ENCODE results near the gene EXOC3L2. TPM values are rescaled to one million over a fixed set of nuclear protein-coding genes. Genes with fewer than 3 reads are reported as not detected.

EXOC3L2 gene
- total and polyA plus RNA-seq, 10 of the 15 experiments (the other 5 are each of a cell fraction or from before 2014, with no cell fraction given): not detected

- no peak for DNase-seq (ENCODE audit: low read depth, low spot score)
- CTCF ChIA-PET: no interaction called here
Observed at GRCh38 chr19:45238556-45238955, 6.7 kb downstream of the EXOC3L2 start.

GRCh38 chr19:45235485-45235884 lies 9.7 kb downstream of the EXOC3L2 start:
- Histone ChIP-seq H3K36me3 (ENCODE audit: control insufficient read depth in 2 of 2, insufficient read depth in 2 of 2, low read length in 1 of 2) (no peaks in the 10 kb centered on the region), H3K79me2 (ENCODE audit: control insufficient read depth, insufficient read depth, low read length) (no peaks in the 10 kb centered on the region), H3K9me3 (replicated peaks; ENCODE audit: control insufficient read depth, insufficient read depth, low read length) (no peaks in the 10 kb centered on the region), H2AFZ (ENCODE audit: control insufficient read depth, low read depth, low read length) (no peak overlapping the region), H3K9ac (ENCODE audit: control insufficient read depth, insufficient read depth, low read length) (no peak overlapping the region), H3K4me3 (no peak overlapping the region), H4K20me1 (ENCODE audit: control insufficient read depth, insufficient read depth) (no peaks in the 10 kb centered on the region), H3K27ac (ENCODE audit: control insufficient read depth, insufficient read depth) (no peak overlapping the region), H3K4me1 (ENCODE audit: control insufficient read depth, insufficient read depth, low read length) (no peaks in the 10 kb centered on the region), H3K4me2 (ENCODE audit: control insufficient read depth, insufficient read depth) (no peak overlapping the region), H3K27me3 (replicated peaks in 1 of 2; ENCODE audit: control insufficient read depth in 2 of 2, insufficient read depth in 2 of 2, low read length in 1 of 2) (no peaks in the 10 kb centered on the region)
- ChIA-PET POLR2A (no interaction called here), RAD21 (ENCODE audit: unreplicated experiment) (no interaction called here), CTCF (no interaction called here), SMC1A (ENCODE audit: uncharacterized antibody, unreplicated experiment) (no interaction called here)
- intact Hi-C loops (cut with micrococcal nuclease; ENCODE audit: unreplicated experiment): no loop called here
- ATAC-seq (no peak), FAIRE-seq (no peak), DNase-seq (ENCODE audit: low read depth, low spot score) (no peak)
- in situ Hi-C loops (cut with MboI): no loop called here
- WGBS (ENCODE audit: insufficient coverage, insufficient replicate concordance, low lambda C conversion rate, missing lambda C conversion rate): 0% methylated on average over 7 of the region's 8 CpGs
- no TSS peak for BruUV-seq (replicated peaks)
- no peak for TF ChIP-seq YY1 (IDR thresholded peaks at IDR 0.05; ENCODE audit: low read depth, low read length)
- no peak for TF ChIP-seq TCF3 (IDR thresholded peaks at IDR 0.05; ENCODE audit: borderline replicate concordance, insufficient read depth, low read depth, low read length)
- no peak for TF ChIP-seq ZSCAN29 (IDR thresholded peaks at IDR 0.05)
- no peak for TF ChIP-seq EP300 (IDR thresholded peaks at IDR 0.05; ENCODE audit: borderline replicate concordance in 1 of 2, control insufficient read depth in 1 of 2, low read depth in 2 of 2, low read length in 2 of 2)
- no peak for TF ChIP-seq ATF3 (IDR thresholded peaks at IDR 0.05; ENCODE audit: borderline replicate concordance, extremely low read depth, low read depth, low read length)
- TF ChIP-seq CBX3 (IDR thresholded peaks at IDR 0.05; ENCODE audit: borderline replicate concordance, low read depth): no peak
- TF ChIP-seq NFYA (IDR thresholded peaks at IDR 0.05; ENCODE audit: borderline replicate concordance, low read depth, low read length): no peak
- TF ChIP-seq ZBTB40 (IDR thresholded peaks at IDR 0.05; ENCODE audit: borderline replicate concordance): no peak
- TF ChIP-seq HDAC6 (IDR thresholded peaks at IDR 0.05; ENCODE audit: unreplicated experiment): no peak
- TF ChIP-seq PAX5 (IDR thresholded peaks at IDR 0.05; ENCODE audit: borderline replicate concordance, low read depth, low read length): no peak
- no peak for TF ChIP-seq SMAD1 (IDR thresholded peaks at IDR 0.05; ENCODE audit: low read depth, partially characterized antibody)

More at GRCh38 chr19:45238556-45238955, 6.7 kb downstream of the EXOC3L2 start:
- ATAC-seq (no peak), FAIRE-seq (no peak)
- ChIA-PET SMC1A (ENCODE audit: uncharacterized antibody, unreplicated experiment) (no interaction called here), POLR2A (no interaction called here), RAD21 (ENCODE audit: unreplicated experiment) (no interaction called here)
- Histone ChIP-seq H3K4me1 (ENCODE audit: control insufficient read depth, insufficient read depth, low read length) (no peaks in the 10 kb centered on the region), H3K4me3 (no peak overlapping the region), H3K9ac (ENCODE audit: control insufficient read depth, insufficient read depth, low read length) (no peak overlapping the region), H3K36me3 (ENCODE audit: control insufficient read depth in 2 of 2, insufficient read depth in 2 of 2, low read length in 1 of 2) (no peaks in the 10 kb centered on the region), H4K20me1 (ENCODE audit: control insufficient read depth, insufficient read depth) (no peaks in the 10 kb centered on the region), H3K27me3 (replicated peaks in 1 of 2; ENCODE audit: control insufficient read depth in 2 of 2, insufficient read depth in 2 of 2, low read length in 1 of 2) (no peaks in the 10 kb centered on the region), H3K79me2 (ENCODE audit: control insufficient read depth, insufficient read depth, low read length) (no peaks in the 10 kb centered on the region), H2AFZ (ENCODE audit: control insufficient read depth, low read depth, low read length) (no peak overlapping the region), H3K9me3 (replicated peaks; ENCODE audit: control insufficient read depth, insufficient read depth, low read length) (no peaks in the 10 kb centered on the region), H3K4me2 (ENCODE audit: control insufficient read depth, insufficient read depth) (no peak overlapping the region), H3K27ac (ENCODE audit: control insufficient read depth, insufficient read depth) (no peak overlapping the region)
- 94% methylated on average over 11 of the region's 25 CpGs for WGBS (ENCODE audit: insufficient coverage, insufficient replicate concordance, low lambda C conversion rate, missing lambda C conversion rate)
- in situ Hi-C loops (cut with MboI) (no loop called here), intact Hi-C loops (cut with micrococcal nuclease; ENCODE audit: unreplicated experiment) (no loop called here)
- no TSS peak for BruUV-seq (replicated peaks)
- TF ChIP-seq FOS (IDR thresholded peaks at IDR 0.05; ENCODE audit: borderline replicate concordance, extremely low read depth, insufficient read length): no peak
- no peak for TF ChIP-seq CBX5 (IDR thresholded peaks at IDR 0.05; ENCODE audit: low read depth)
- TF ChIP-seq KDM1A (IDR thresholded peaks at IDR 0.05; ENCODE audit: borderline replicate concordance): no peak
- TF ChIP-seq RB1 (IDR thresholded peaks at IDR 0.05; ENCODE audit: borderline replicate concordance): no peak
- no peak for TF ChIP-seq DPF2 (IDR thresholded peaks at IDR 0.05)
- TF ChIP-seq SIN3A (IDR thresholded peaks at IDR 0.05; ENCODE audit: low read depth, low read length): no peak
- no peak for TF ChIP-seq TCF7 (IDR thresholded peaks at IDR 0.05; ENCODE audit: borderline replicate concordance)
- no peak for TF ChIP-seq HDGF (IDR thresholded peaks at IDR 0.05)
- no peak for TF ChIP-seq YY1 (IDR thresholded peaks at IDR 0.05; ENCODE audit: low read depth, low read length)
- TF ChIP-seq NRF1 (conservative IDR thresholded peaks at IDR 0.05; ENCODE audit: low read depth, low read length): no peak

All from GM12878 (cell line).